GM12878 (cell line): ENCODE measurements around the gene TRAF3. TPM values are rescaled to one million over a fixed set of nuclear protein-coding genes. Genes with fewer than 3 reads are reported as not detected.

Experiments
- ATAC-seq: fragments of 200-7000 bp; cut with Tn5 transposase; 3 replicates; pipeline ENCODE4 v1.9.1; 2020; ENCODE audit warnings: mild to moderate bottlenecking, moderate library complexity
- BruUV-seq: library from RNA; stranded (reverse); fragments of 400-500 nt; replicated peaks from 2 replicates; lab custom pipeline; 2021; lab: Mats Ljungman, UMichigan
- CTCF ChIA-PET: fragments of 300-600 bp; sonication (Branson Sonifier 250); formaldehyde crosslinking; extraction: SDS; loops from one replicate; lab custom pipeline; 2021; ENCODE audit warnings: inconsistent platforms; lab: Yijun Ruan, JAX
- POLR2A ChIA-PET: fragments of 350-600 bp; formaldehyde crosslinking; extraction: SDS; loops from one replicate; lab custom pipeline; 2021; ENCODE audit warnings: inconsistent platforms; lab: Charles Lee
- RAD21 ChIA-PET: fragments of 300-600 bp; sonication (Branson Sonifier 250); formaldehyde crosslinking; loops from one replicate; lab custom pipeline; 2023; ENCODE audit warnings: antibody characterized with exemption; ENCODE audit not compliant: unreplicated experiment; lab: Charles Lee
- SMC1A ChIA-PET: fragments of 300-600 bp; sonication (Branson Sonifier 250); formaldehyde crosslinking; loops from one replicate; lab custom pipeline; 2023; ENCODE audit not compliant: unreplicated experiment, uncharacterized antibody; lab: Charles Lee
- DNase-seq: peaks from one replicate; pipeline ENCODE4 v3.0.0-alpha.2; 2011; ENCODE audit warnings: low read depth, low spot score
- FAIRE-seq: peaks from 3 replicates; lab custom pipeline; 2011; peaks lifted over from hg19 to GRCh38; lab: Jason Lieb, UNC
- H2AFZ ChIP-seq: 2 replicates; pipeline ENCODE4 v1.6.0; 2011; ENCODE audit warnings: low read depth, low read length, control low read depth; ENCODE audit not compliant: control insufficient read depth
- H3K27ac ChIP-seq: 2 replicates; pipeline ENCODE4 v1.5.1; 2011; ENCODE audit warnings: control low read depth; ENCODE audit not compliant: control insufficient read depth, insufficient read depth
- H3K27me3 ChIP-seq, 2 experiments: replicated peaks in 1 of 2; 2 replicates each; pipeline versions ENCODE4 v1.6.0 to v1.6.1; 2011; ENCODE audit warnings: low read length in 1 of 2; ENCODE audit not compliant: control insufficient read depth in 2 of 2, insufficient read depth in 2 of 2
- H3K36me3 ChIP-seq, 2 experiments: 2 replicates each; pipeline ENCODE4 v1.5.1; 2011; ENCODE audit warnings: low read length in 1 of 2; ENCODE audit not compliant: control insufficient read depth in 2 of 2, insufficient read depth in 2 of 2
- H3K4me1 ChIP-seq: 2 replicates; pipeline ENCODE4 v1.6.1; 2011; ENCODE audit warnings: mild to moderate bottlenecking, low read length, moderate library complexity, mixed read lengths; ENCODE audit not compliant: control insufficient read depth, insufficient read depth
- H3K4me2 ChIP-seq: 2 replicates; pipeline ENCODE4 v1.6.0; 2011; ENCODE audit warnings: control low read depth; ENCODE audit not compliant: control insufficient read depth, insufficient read depth
- H3K4me3 ChIP-seq: fragments of 200-600 bp; sonication (generic); 2 replicates; pipeline ENCODE4 v1.5.1; 2016
- H3K79me2 ChIP-seq: 2 replicates; pipeline ENCODE4 v1.6.0; 2011; ENCODE audit warnings: low read length; ENCODE audit not compliant: control insufficient read depth, insufficient read depth
- H3K9ac ChIP-seq: 2 replicates; pipeline ENCODE4 v1.8.0; 2011; ENCODE audit warnings: low read length, control low read depth, mixed read lengths; ENCODE audit not compliant: control insufficient read depth, insufficient read depth
- H3K9me3 ChIP-seq: replicated peaks from 3 replicates; pipeline ENCODE4 v1.5.1; 2011; ENCODE audit warnings: mild to moderate bottlenecking, low read length; ENCODE audit not compliant: control insufficient read depth, insufficient read depth
- H4K20me1 ChIP-seq: 2 replicates; pipeline ENCODE4 v1.6.0; 2011; ENCODE audit not compliant: control insufficient read depth, insufficient read depth
- HSF1 ChIP-seq: fragments of 150-350 bp; IDR thresholded peaks from 2 replicates; pipeline ENCODE4 v1.6.1; 2014; ENCODE audit warnings: mild to moderate bottlenecking, low read depth, low read length
- NR2F1 ChIP-seq: fragments of 450-650 bp; conservative IDR thresholded peaks from 2 replicates; pipeline ENCODE4 v1.6.1; 2017; ENCODE audit warnings: mild to moderate bottlenecking
- NRF1 ChIP-seq: conservative IDR thresholded peaks from 2 replicates; pipeline ENCODE4 v1.6.1; 2011; ENCODE audit warnings: mild to moderate bottlenecking, low read depth, low read length, improper control_type of control experiment
- PAX8 ChIP-seq: fragments of 450-650 bp; IDR thresholded peaks from 2 replicates; pipeline ENCODE4 v1.6.1; 2017; ENCODE audit warnings: mild to moderate bottlenecking, moderate library complexity
- RCOR1 ChIP-seq: conservative IDR thresholded peaks from 2 replicates; pipeline ENCODE4 v1.6.1; 2012; ENCODE audit warnings: low read depth, low read length, improper control_type of control experiment
- SKIL ChIP-seq: fragments of 450-650 bp; IDR thresholded peaks from 2 replicates; pipeline ENCODE4 v1.6.1; 2017; ENCODE audit warnings: mild to moderate bottlenecking, low read depth, inconsistent platforms; ENCODE audit not compliant: poor library complexity, severe bottlenecking
- WGBS: methylation state at CpG from one replicate; pipeline ENCODE4 v1.1.6; 2016; ENCODE audit warnings: low lambda C conversion rate; ENCODE audit not compliant: insufficient replicate concordance, insufficient coverage; ENCODE audit errors: missing lambda C conversion rate; 5-methylcytosine and 5-hydroxymethylcytosine counted together
- in situ Hi-C: fragments of 300-500 bp; cut with MboI; formaldehyde crosslinking; loops from 9 replicates; pipeline ENCODE4 v1.14.3; 2018; ENCODE audit warnings: mixed read lengths
- intact Hi-C: fragments of 100-400 bp; cut with micrococcal nuclease; formaldehyde crosslinking; loops from one replicate; pipeline ENCODE4 v1.14.2; 2022; ENCODE audit not compliant: unreplicated experiment
- polyA plus RNA-seq, 11 experiments: library from polyadenylated mRNA; depleted of rRNA in 4 of 11; unstranded in 6 of 11; stranded (reverse) in 5 of 11; fragments of >200 nt; fragmentation: Nextera tagmentation in 4 of 11; fragmentation: Illumina TruSeq in 1 of 11; extraction: Ambion mirVana in 4 of 11; extraction: Trizol in 1 of 11; gene quantifications; 1 replicate in 1 of 11; 2 replicates in 10 of 11; pipeline versions ENCODE4 v1.2.1 to v1.2.3, GENCODE V29; 2011 to 2016; ENCODE audit warnings: inconsistent platforms in 2 of 11, missing spikeins in 2 of 11, low read depth in 1 of 11
- total RNA-seq, 4 experiments: library from RNA; depleted of rRNA in 3 of 4; stranded (reverse); fragments of >200 nt in 3 of 4; fragmentation: Illumina TruSeq in 1 of 4; extraction: Trizol in 1 of 4; gene quantifications; 2 replicates each; pipeline versions ENCODE4 v1.2.1 to v1.2.3, GENCODE V29; 2013 to 2021

Gene TRAF3
- total and polyA plus RNA-seq, 10 of the 15 experiments (the other 5 are each of a cell fraction or from before 2014, with no cell fraction given): 3.0 to 70.1 (median 36.5) TPM

- peaks cover 45 to 48% of the 10 kb centered on the region in 2 experiments for H3K36me3 ChIP-seq
- POLR2A ChIA-PET: no interaction called here
- H4K20me1 ChIP-seq: no peaks in the 10 kb centered on the region
These were observed 96.4 kb downstream of the TRAF3 start for GRCh38 chr14:102873546-102874061.

More at GRCh38 chr14:102873546-102874061, 96.4 kb downstream of the TRAF3 start:
- BruUV-seq: no TSS peak
- Histone ChIP-seq H2AFZ (no peak overlapping the region), H3K9me3 (no peaks in the 10 kb centered on the region; the same call in 2 of the 3 replicates), H3K4me3 (no peak overlapping the region), H3K4me2 (no peak overlapping the region), H3K27ac (no peak overlapping the region), H3K27me3 (no peaks in the 10 kb centered on the region), H3K4me1 (peaks cover 21% of the 10 kb centered on the region), H3K9ac (no peak overlapping the region), H3K79me2 (peaks cover 13% of the 10 kb centered on the region)
- no peak for FAIRE-seq
- TF ChIP-seq PAX8: no peak
- no peak for TF ChIP-seq NR2F1
- TF ChIP-seq SKIL: no peak
- no peak for TF ChIP-seq HSF1
- no peak for TF ChIP-seq NRF1
- TF ChIP-seq RCOR1: no peak
- ChIA-PET RAD21 (interaction anchor here (1.3 kb wide), 1 partner anchor 178 kb away, joined by 3 read pairs; no protein-coding TSS in a partner anchor), CTCF (interaction anchor here (0.6 to 1.2 kb wide), 3 partner anchors 24 to 179 kb away, joined by 3 to 6 read pairs (median 3); no protein-coding TSS in a partner anchor), SMC1A (interaction anchor here (0.9 to 1.2 kb wide), 3 partner anchors 8 to 180 kb away, joined by 3 read pairs; no protein-coding TSS in a partner anchor)
- intact Hi-C loops (no loop called here), in situ Hi-C loops (no loop called here)
- 98% methylated on average over 7 of the region's 7 CpGs for WGBS
- no peak for ATAC-seq
- no peak for DNase-seq
